SH-SY5Y (cell line): Measurements from ENCODE around the gene ME1.

Source experiments
- GATA2 ChIP-seq: IDR thresholded peaks from 2 replicates; pipeline ENCODE4 v1.6.1; 2011; ENCODE audit warnings: mild to moderate bottlenecking, low read depth, low read length
- GATA3 ChIP-seq: IDR thresholded peaks from 2 replicates; pipeline ENCODE4 v1.6.1; 2011; ENCODE audit warnings: low read depth, mild to moderate bottlenecking, low read length, moderate library complexity

GRCh38 chr6:83221889-83222479 is 208.9 kb downstream of the ME1 start:
- TF ChIP-seq GATA2 = no peak
- TF ChIP-seq GATA3 = no peak
